B cell (primary cell): ENCODE measurements around the gene TMEM98. TPM values are rescaled to one million over a fixed set of nuclear protein-coding genes. Genes with fewer than 3 reads are reported as not detected.
"Not testable (repeated sequence)": the region's sequence is repeated elsewhere in the genome, so short reads cannot be mapped to it uniquely, and the experiment has no call there.

Source experiments
- ATAC-seq: fragments of 200-7000 bp; cut with Tn5 transposase; one replicate; pipeline ENCODE4 v1.10.0; 2021; ENCODE audit warnings: low read depth, mild to moderate bottlenecking, moderate number of reproducible peaks, moderate library complexity
- CTCF ChIA-PET: fragments of 350-600 bp; sonication (Branson Sonifier 250); formaldehyde crosslinking; loops from one replicate; lab custom pipeline; 2021; ENCODE audit warnings: antibody characterized with exemption, inconsistent platforms; lab: Charles Lee
- POLR2A ChIA-PET: fragments of 350-600 bp; sonication (Branson Sonifier 250); formaldehyde crosslinking; loops from one replicate; lab custom pipeline; 2021; ENCODE audit warnings: antibody characterized with exemption; lab: Charles Lee
- DNase-seq: peaks from one replicate; pipeline ENCODE4 v3.0.0; 2013
- H2AFZ ChIP-seq: 2 replicates; pipeline ENCODE4 v1.6.1; 2012; ENCODE audit warnings: mild to moderate bottlenecking, low read depth, low read length; ENCODE audit not compliant: insufficient read depth, poor library complexity, severe bottlenecking
- H3K27ac ChIP-seq, 2 donors: 1 replicate in 1 of 2; 2 replicates in 1 of 2; pipeline ENCODE4 v1.5.1; 2012 to 2013; ENCODE audit warnings: low read length in 2 of 2, mild to moderate bottlenecking in 2 of 2, moderate library complexity in 1 of 2
- H3K27me3 ChIP-seq, 4 experiments: fragments of 200-600 bp in 1 of 4; sonication (generic) in 1 of 4; replicated peaks in 1 of 4; 1 replicate in 2 of 4; 2 replicates in 2 of 4; pipeline versions ENCODE4 v1.6.1 to v1.7.0; 2013 to 2016; ENCODE audit warnings: low read length in 3 of 4, mild to moderate bottlenecking in 2 of 4, mixed read lengths in 1 of 4, moderate library complexity in 1 of 4; ENCODE audit not compliant: insufficient read depth in 4 of 4, control insufficient read depth in 3 of 4; ENCODE audit errors: control extremely low read depth in 1 of 4
- H3K36me3 ChIP-seq, 2 experiments: replicated peaks in 1 of 2; 1 replicate in 1 of 2; 2 replicates in 1 of 2; pipeline versions ENCODE4 v1.6.1 to v1.7.1; 2013; ENCODE audit warnings: low read length in 1 of 2; ENCODE audit not compliant: insufficient read depth in 2 of 2, control insufficient read depth in 1 of 2; ENCODE audit errors: control extremely low read depth in 1 of 2, extremely low read depth in 1 of 2
- H3K4me1 ChIP-seq, 2 donors: fragments of 200-600 bp in 1 of 2; sonication (generic) in 1 of 2; 1 replicate in 1 of 2; 2 replicates in 1 of 2; pipeline versions ENCODE4 v1.5.1 to v1.6.1; 2013 to 2017; ENCODE audit warnings: low read length in 2 of 2; ENCODE audit not compliant: control insufficient read depth in 2 of 2, insufficient read depth in 2 of 2
- H3K4me2 ChIP-seq: replicated peaks from 2 replicates; pipeline ENCODE3; 2012; ENCODE audit warnings: mild to moderate bottlenecking, low read depth, low read length; ENCODE audit not compliant: poor library complexity, severe bottlenecking
- H3K4me3 ChIP-seq, 5 experiments: fragments of 200-600 bp in 1 of 5; sonication (generic) in 1 of 5; 1 replicate in 3 of 5; 2 replicates in 2 of 5; pipeline versions ENCODE4 v1.5.1 to v1.7.0; 2011 to 2016; ENCODE audit warnings: low read length in 4 of 5, mild to moderate bottlenecking in 4 of 5, low read depth in 2 of 5, control low read depth in 1 of 5, moderate library complexity in 1 of 5; ENCODE audit not compliant: insufficient read depth in 1 of 5; ENCODE audit errors: control extremely low read depth in 1 of 5, extremely low read depth in 1 of 5
- H3K79me2 ChIP-seq: fragments of 200-600 bp; sonication (generic); one replicate; pipeline ENCODE4 v1.6.0; 2016; ENCODE audit warnings: low read length; ENCODE audit not compliant: control insufficient read depth, insufficient read depth
- H3K9ac ChIP-seq: fragments of 200-600 bp; sonication (generic); 2 replicates; pipeline ENCODE4 v1.6.1; 2017; ENCODE audit warnings: mild to moderate bottlenecking, low read length, moderate library complexity
- H3K9me3 ChIP-seq, 3 donors: one replicate each; pipeline versions ENCODE4 v1.6.1 to v1.7.1; 2013; ENCODE audit warnings: low read length in 2 of 3; ENCODE audit not compliant: control insufficient read depth in 2 of 3, insufficient read depth in 1 of 3; ENCODE audit errors: control extremely low read depth in 1 of 3
- H4K20me1 ChIP-seq: 2 replicates; pipeline ENCODE4 v1.6.0; 2012; ENCODE audit warnings: mild to moderate bottlenecking, low read length; ENCODE audit not compliant: insufficient read depth, control insufficient read depth, poor library complexity, severe bottlenecking
- H3K27ac Mint-ChIP-seq: one replicate; pipeline ENCODE4 v1.8.0; 2021; ENCODE audit warnings: mixed read lengths
- H3K27me3 Mint-ChIP-seq: one replicate; pipeline ENCODE4 v1.8.0; 2021; ENCODE audit warnings: mixed read lengths
- H3K4me1 Mint-ChIP-seq: one replicate; pipeline ENCODE4 v1.8.0; 2021; ENCODE audit warnings: mixed read lengths
- H3K4me3 Mint-ChIP-seq: one replicate; pipeline ENCODE4 v1.8.0; 2021; ENCODE audit warnings: mixed read lengths
- H3K9me3 Mint-ChIP-seq: one replicate; pipeline ENCODE4 v1.8.0; 2022; ENCODE audit warnings: mixed read lengths; ENCODE audit not compliant: insufficient read depth
- EZH2 ChIP-seq: IDR thresholded peaks from 2 replicates; pipeline ENCODE4 v1.6.1; 2012; ENCODE audit warnings: borderline replicate concordance, low read depth, mild to moderate bottlenecking, moderate library complexity, low read length; ENCODE audit not compliant: insufficient read depth, poor library complexity, severe bottlenecking
- WGBS: methylation state at CpG from one replicate; pipeline ENCODE4 v1.1.5; 2013; ENCODE audit warnings: missing lambda C conversion rate; ENCODE audit not compliant: insufficient coverage; 5-methylcytosine and 5-hydroxymethylcytosine counted together
- intact Hi-C: fragments of 100-400 bp; cut with micrococcal nuclease; formaldehyde crosslinking; loops from one replicate; pipeline ENCODE4 v1.10.0; 2022
- polyA plus RNA-seq: library from polyadenylated mRNA; depleted of rRNA; stranded (reverse); fragments of >200 nt; gene quantifications from 2 replicates; pipeline ENCODE4 v1.2.3, GENCODE V29; 2012
- total RNA-seq, 2 donors: library from RNA; stranded (reverse); fragments of 120-200 nt in 1 of 2; gene quantifications; 1 replicate in 1 of 2; 2 replicates in 1 of 2; pipeline versions ENCODE4 v1.2.3 to v1.2.4, GENCODE V29; 2013 to 2022
- TF ChIP-seq, protein P1 (sequence below): fragments of 200-600 bp; IDR thresholded peaks from one replicate; pipeline ENCODE4 v1.8.0; 2022; ENCODE audit warnings: antibody characterized with exemption, mild to moderate bottlenecking

The TMEM98 gene
- total and polyA plus RNA-seq, 2 donors (not counting 1 experiment from before 2014, with no cell fraction given) = not detected

GRCh38 chr17:32949181-32949580 is 21.2 kb downstream of the TMEM98 start:
- CTCF ChIA-PET = interaction anchor here (1.9 kb wide), 1 partner anchor 13 kb away, joined by 4 read pairs; no protein-coding TSS in a partner anchor
- H3K9me3 ChIP-seq = no peaks in the 10 kb centered on the region
- H3K27ac Mint-ChIP-seq = no peak overlapping the region

DNA sequence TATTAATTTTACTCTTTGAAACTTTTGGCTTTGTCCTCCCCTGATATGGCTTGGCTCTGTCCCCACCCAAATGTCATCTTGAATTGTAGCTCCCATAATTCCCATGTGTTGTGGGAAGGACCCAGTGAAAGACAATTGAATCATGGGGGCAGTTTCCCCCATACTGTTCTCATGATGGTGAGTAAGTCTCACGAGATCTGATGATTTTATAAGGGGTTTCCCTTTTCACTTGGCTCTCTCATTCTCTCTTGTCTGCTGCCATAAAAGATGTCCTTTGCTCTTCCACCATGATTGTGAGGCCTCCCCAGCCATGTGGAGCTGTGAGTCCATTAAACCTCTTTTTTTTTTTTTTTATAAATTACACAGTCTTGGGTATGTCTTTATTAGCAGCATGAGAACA is 24.5 kb downstream of the TMEM98 start:
- H3K9me3 ChIP-seq, H3K27ac ChIP-seq, DNase-seq, H3K9me3 Mint-ChIP-seq, H3K27ac Mint-ChIP-seq, H2AFZ ChIP-seq, H3K4me3 ChIP-seq, H3K4me3 Mint-ChIP-seq, H3K4me1 Mint-ChIP-seq, H3K36me3 ChIP-seq, POLR2A ChIA-PET, H3K9ac ChIP-seq, H3K4me1 ChIP-seq, ATAC-seq, H4K20me1 ChIP-seq, CTCF ChIA-PET, H3K4me2 ChIP-seq, intact Hi-C loops, H3K79me2 ChIP-seq: not testable (repeated sequence)
- peaks cover 21% of the 10 kb centered on the region for H3K27me3 Mint-ChIP-seq
- peaks cover 0 to 15% (median 0%) of the 10 kb centered on the region in 4 experiments for H3K27me3 ChIP-seq
- no CpG with 5 or more reads among the region's 1 CpG for WGBS

More at GRCh38 chr17:32949181-32949580, 21.2 kb downstream of the TMEM98 start:
- H3K4me1 Mint-ChIP-seq = no peaks in the 10 kb centered on the region
- intact Hi-C loops = no loop called here
- no peak for DNase-seq
- 69% methylated on average over 4 of the region's 7 CpGs for WGBS
- no peak overlapping the region for H3K4me3 Mint-ChIP-seq
- Histone ChIP-seq H4K20me1 (no peaks in the 10 kb centered on the region), H3K36me3 (no peaks in the 10 kb centered on the region), H3K4me2 (no peak overlapping the region), H3K9ac (no peak overlapping the region), H3K27me3 (peaks cover 0 to 7% (median 0%) of the 10 kb centered on the region in 4 experiments), H2AFZ (no peak overlapping the region), H3K79me2 (no peaks in the 10 kb centered on the region), H3K4me1 (no peaks in the 10 kb centered on the region), H3K4me3 (no peak overlapping the region), H3K27ac (no peak overlapping the region)
- H3K9me3 Mint-ChIP-seq = no peaks in the 10 kb centered on the region
- ATAC-seq = no peak
- H3K27me3 Mint-ChIP-seq = peaks cover 17% of the 10 kb centered on the region
- POLR2A ChIA-PET = no interaction called here
- no peak for TF ChIP-seq EZH2
- TF ChIP-seq, protein P1, sequence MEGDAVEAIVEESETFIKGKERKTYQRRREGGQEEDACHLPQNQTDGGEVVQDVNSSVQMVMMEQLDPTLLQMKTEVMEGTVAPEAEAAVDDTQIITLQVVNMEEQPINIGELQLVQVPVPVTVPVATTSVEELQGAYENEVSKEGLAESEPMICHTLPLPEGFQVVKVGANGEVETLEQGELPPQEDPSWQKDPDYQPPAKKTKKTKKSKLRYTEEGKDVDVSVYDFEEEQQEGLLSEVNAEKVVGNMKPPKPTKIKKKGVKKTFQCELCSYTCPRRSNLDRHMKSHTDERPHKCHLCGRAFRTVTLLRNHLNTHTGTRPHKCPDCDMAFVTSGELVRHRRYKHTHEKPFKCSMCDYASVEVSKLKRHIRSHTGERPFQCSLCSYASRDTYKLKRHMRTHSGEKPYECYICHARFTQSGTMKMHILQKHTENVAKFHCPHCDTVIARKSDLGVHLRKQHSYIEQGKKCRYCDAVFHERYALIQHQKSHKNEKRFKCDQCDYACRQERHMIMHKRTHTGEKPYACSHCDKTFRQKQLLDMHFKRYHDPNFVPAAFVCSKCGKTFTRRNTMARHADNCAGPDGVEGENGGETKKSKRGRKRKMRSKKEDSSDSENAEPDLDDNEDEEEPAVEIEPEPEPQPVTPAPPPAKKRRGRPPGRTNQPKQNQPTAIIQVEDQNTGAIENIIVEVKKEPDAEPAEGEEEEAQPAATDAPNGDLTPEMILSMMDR = no peak
